GM04503 (cell line): Measurements from ENCODE around the gene FAM186B.

Source experiments
- DNase-seq: peaks from one replicate; pipeline ENCODE4 v3.0.0-alpha.2; 2012; ENCODE audit warnings: low read depth

Gene FAM186B

GRCh38 chr12:49537752-49538509 lies 67.5 kb downstream of the FAM186B start:
- DNase-seq = no peak
